Stimulated activated CD4-positive, alpha-beta T cell treated with anti-CD3 and anti-CD28 coated beads, Interleukin-4, amount 100 ng/mL, for 48 hours (primary cell): Measurements from ENCODE around the gene NDUFB3.
"Not testable (repeated sequence)": the region's sequence is repeated elsewhere in the genome, so short reads cannot be mapped to it uniquely, and the experiment has no call there.

Experiments used
- DNase-seq, 2 donors: peaks; one replicate each; pipeline ENCODE4 v3.0.0-alpha.2; 2020; ENCODE audit warnings: low read depth in 2 of 2

NDUFB3 gene

GRCh38 chr2:201093573-201093972, 21.8 kb downstream of the NDUFB3 start:
- DNase-seq: no peak

GRCh38 chr2:201100497-201100896, 28.7 kb downstream of the NDUFB3 start:
- DNase-seq: no peak

GRCh38 chr2:201105759-201106158, 34.0 kb downstream of the NDUFB3 start:
- no peak for DNase-seq

GRCh38 chr2:201107624-201108023, 35.8 kb downstream of the NDUFB3 start:
- no peak for DNase-seq

GRCh38 chr2:201108341-201108740, 36.5 kb downstream of the NDUFB3 start:
- no peak for DNase-seq

- DNase-seq: no peak
Observed at GRCh38 chr2:201109186-201109585, 37.4 kb downstream of the NDUFB3 start.

- no peak for DNase-seq
Observed at GRCh38 chr2:201110615-201111014, 38.8 kb downstream of the NDUFB3 start.

- DNase-seq: no peak
Observed at GRCh38 chr2:201111096-201111495, 39.3 kb downstream of the NDUFB3 start.

GRCh38 chr2:201114350-201114749, 42.5 kb downstream of the NDUFB3 start:
- DNase-seq: no peak

- no peak for DNase-seq
Observed at GRCh38 chr2:201114846-201115245, 43.0 kb downstream of the NDUFB3 start.

GRCh38 chr2:201116115-201116958, 44.5 kb downstream of the NDUFB3 start, which contains the start of gene CFLAR:
Gene CFLAR, plus strand, starts transcription at chr2:201116164. Its CDS starts 13,702 bp downstream, at chr2:201129866.
- peak; percentile 76 to 80 for DNase-seq

GRCh38 chr2:201116959-201117734, 45.3 kb downstream of the NDUFB3 start:
- DNase-seq: no peak

GRCh38 chr2:201117735-201118094, 45.9 kb downstream of the NDUFB3 start:
- DNase-seq: not testable (repeated sequence)

GRCh38 chr2:201118121-201118960, 46.5 kb downstream of the NDUFB3 start:
- peak; percentile 77 to 86 for DNase-seq

- DNase-seq: no peak
Observed at GRCh38 chr2:201118961-201119854, 47.4 kb downstream of the NDUFB3 start.

- DNase-seq: no peak
Observed at GRCh38 chr2:201122276-201122675, 50.5 kb downstream of the NDUFB3 start.

- no peak for DNase-seq
Observed at GRCh38 chr2:201126308-201127151, 54.7 kb downstream of the NDUFB3 start.

- no peak for DNase-seq
Observed at GRCh38 chr2:201127152-201127511, 55.3 kb downstream of the NDUFB3 start.

GRCh38 chr2:201127570-201127969, 55.8 kb downstream of the NDUFB3 start:
- peak in 1 of 2 donors; percentile 47 for DNase-seq

GRCh38 chr2:201128033-201128432, 56.2 kb downstream of the NDUFB3 start:
- DNase-seq: no peak
